Stimulated activated CD4-positive, alpha-beta T cell treated with anti-CD3 and anti-CD28 coated beads, Interleukin-1b, Interleukin-23, amount 100 ng/mL, for 48 hours (primary cell): Measurements from ENCODE around the gene RASD1.

Source experiments
- DNase-seq: peaks from one replicate; pipeline ENCODE4 v3.0.0-alpha.2; 2020

RASD1 gene

DNA sequence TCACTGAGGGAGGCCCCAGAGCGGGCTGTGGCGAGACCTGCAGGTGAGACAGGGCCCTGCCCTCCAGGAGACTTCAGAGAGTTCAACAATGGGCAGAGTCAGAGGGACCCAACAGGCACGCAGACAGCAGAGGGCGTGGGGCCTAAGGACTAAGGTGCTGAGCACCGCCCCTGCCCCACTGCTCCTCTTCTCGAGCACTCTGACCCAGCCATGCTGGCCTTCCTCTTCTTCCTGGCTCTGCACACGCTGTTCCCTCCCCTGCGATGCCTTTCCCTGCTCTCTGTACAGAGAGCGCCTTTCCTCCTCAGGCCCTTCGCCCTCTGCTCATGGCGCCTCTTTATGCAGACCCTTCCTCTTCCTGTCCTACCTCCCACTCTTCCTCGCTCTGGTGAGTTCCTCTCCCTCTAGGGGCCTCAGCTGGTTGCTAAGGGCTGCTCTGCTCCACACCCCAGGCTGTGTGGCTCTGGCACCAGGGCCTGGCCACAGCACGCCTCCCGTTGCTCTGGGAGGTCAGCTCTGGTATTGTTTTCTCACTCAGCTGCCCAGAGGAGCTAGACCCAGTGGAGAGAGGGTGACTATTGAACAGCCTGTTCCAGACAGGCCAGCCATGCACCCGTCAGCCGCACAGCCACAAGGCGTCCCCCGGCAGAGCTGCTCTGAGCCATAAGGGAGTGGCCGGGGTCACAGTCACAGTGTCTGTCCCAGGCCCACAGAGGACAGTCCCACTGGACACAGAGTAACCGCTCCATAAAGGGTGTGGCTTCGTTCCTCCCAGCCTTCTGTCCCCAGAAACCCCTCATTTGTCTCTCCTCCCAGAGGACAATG, 13.6 kb upstream of the RASD1 start:
- no peak for DNase-seq

DNA sequence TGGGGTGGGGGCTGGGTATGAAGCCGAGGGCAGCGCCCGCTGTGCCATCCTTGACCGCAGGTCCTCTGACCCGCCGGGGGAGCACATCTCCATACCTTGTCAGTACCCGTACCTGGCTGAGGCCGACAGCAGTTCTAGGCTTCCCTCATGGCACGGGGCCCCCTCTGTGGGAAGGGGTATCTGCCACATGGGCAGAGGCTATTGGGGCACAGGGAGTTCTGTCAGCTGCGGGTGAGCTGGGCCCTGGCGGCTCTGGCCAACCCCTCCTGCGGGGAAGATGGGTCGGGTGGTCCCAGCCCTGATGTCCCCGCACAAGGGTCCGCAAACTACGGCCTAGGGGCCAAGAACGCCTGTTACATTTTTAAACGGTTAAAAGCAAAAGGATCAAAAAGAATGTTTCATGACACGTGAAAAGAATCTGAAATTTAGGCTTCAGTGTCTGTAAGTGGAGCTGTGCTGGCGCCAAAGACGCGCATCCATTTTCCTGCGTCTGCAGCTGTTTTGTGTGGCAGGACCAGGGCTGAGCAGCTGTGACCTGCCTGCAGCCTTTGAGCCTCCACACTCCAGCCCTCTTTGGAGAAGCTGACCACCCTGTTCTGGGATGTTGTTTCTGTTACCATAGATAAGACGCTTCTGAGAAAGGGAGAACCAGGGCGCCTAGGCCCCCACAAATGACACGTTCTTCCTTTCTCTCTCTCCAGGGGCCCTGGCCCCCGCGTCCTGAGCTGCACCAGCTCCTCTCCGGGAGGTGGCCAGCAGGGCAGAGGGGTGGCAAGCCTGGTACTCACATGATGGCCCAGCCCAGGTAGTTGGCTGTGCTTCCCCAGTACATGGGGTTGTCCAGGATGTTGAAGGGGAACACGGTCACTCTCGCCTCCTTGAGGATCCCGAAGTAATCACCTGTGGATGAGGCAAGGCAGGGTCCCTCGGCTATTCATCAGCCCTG, 12.7 kb upstream of the RASD1 start:
- DNase-seq: no peak

DNA sequence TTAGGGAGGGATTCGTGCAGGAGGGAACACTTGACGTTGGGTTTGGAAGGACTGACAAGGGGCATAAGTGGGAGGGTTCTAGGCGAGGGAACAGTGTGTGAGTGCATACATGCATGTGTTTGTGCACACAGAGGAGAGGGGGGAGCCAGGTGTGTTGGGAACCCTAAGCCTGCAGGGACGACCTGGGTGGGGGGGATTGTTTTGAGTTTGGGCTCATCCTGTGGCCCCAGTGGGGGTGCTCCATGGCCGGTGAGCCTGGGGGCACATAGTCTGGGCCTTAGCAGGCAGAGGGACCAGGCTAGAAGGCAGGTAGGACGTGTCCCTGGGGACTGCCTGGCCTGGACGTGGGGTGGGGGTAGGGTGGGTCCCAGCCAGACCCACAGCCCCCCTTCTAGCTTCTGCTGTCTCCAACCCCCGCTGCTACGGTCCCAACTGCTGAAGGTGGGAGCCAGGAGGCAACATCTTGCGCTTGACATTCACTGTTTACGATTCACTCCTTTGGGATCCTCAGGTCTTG, 11.9 kb upstream of the RASD1 start:
- no peak for DNase-seq

DNA sequence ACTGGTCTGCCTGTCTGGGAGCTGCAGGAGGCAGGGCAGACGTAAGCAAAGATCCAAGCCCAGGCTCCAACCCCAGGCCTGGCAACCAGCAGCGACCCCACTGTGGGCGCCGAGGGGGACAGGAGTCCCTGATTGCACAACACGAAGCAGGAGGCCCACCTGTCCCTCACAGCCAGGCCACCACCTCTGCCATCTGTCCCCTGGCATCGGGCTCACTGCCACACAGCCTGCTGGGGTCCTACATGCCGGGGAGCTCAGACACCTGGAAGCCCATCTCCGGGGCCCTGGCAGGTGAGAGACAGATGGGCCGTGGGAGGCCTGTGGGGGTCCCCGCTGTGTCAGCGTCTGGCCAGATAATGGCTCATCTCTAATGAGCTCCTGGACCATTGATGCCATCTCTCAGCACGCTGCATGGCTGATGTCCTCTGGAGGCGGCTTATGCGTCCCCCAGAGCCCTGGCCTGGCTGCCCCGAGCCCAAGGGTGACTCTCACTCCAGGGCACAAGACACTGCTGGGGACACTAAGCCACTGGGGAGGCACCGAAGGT, 11.3 kb upstream of the RASD1 start:
- no peak for DNase-seq

DNA sequence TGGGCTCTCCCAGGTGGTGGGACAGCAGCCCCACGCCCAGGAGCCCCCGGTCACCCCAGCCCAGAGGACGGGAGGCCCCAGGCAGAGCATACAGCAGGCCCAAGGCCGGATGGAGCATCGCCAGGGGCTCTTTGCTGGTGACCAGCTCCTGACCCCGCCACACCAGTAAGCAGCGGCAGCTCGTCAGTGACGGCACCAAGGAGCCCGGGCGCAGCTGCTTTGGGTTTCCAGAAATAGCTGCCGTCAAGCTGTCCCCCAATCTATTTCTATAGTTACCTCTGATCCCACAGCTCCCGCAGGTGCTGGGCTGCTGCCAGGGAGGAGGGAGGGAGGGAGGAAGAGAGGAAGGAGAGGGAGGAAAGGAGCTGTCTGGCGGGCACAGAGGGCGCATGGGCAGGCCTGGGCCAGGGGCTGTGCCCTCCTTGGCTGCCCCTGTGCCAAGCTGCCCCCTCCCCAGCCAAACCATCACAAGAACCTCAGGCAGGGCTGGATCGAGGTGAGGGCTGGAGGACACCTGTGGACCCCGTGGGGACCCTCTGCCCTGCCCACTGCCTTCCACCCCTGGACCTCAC, 10.8 kb upstream of the RASD1 start:
- no peak for DNase-seq

DNA sequence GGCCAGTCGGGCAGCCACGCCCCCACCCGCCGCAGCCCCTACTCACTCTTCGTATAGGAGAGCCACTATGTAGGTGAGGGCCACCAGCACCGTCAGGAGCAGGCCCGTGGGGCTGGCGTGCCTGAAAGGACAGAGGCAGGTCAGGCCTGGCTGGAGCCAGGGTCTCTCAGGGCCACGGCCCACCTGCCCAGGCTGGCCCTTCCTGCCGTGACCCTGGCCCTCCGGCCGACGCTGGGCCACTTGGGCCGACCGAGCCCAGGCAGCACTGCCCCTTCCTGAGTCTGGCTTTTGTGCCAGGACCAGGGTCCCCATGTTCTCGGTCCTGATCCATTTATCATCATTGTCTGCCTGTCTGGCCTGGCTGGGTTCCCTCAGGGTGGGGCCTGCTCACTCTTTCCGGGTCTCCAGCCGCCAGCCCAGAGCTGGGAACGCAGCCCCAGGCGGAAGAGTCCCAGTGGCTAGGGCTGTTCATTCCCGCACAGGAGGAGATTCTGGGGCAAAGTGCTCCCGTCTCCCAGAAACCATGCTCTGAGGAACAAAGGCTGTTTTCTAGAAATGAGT, 10.1 kb upstream of the RASD1 start:
- DNase-seq: no peak

DNA sequence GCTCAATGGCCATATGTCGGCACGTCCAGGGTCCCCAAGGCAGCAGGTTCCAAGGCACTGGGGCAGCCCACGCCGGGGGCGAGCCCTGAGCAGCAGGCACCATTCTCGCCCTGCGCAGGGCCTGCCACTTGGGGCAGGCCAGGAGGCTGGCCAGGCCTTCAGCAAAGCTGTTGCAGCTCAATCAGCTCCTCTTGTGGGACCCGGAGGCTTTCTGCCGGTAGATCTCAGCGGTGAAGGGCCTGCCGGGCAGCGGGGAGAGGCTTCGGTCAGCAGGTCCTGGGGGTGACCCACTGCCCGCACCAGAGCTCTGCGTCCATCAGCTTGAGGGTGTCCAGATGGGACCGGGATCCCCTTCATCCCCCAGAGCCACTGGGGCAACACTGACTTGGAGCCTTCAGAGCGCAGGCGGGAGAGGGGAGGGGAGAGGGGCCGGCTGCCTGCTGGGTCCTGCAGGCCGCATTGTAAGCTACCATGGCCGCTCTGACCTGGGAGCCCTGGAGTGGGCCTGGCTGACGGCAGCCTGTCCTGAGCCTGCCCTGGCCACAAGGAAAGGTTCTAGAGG, 9.5 kb upstream of the RASD1 start:
- DNase-seq: no peak

DNA sequence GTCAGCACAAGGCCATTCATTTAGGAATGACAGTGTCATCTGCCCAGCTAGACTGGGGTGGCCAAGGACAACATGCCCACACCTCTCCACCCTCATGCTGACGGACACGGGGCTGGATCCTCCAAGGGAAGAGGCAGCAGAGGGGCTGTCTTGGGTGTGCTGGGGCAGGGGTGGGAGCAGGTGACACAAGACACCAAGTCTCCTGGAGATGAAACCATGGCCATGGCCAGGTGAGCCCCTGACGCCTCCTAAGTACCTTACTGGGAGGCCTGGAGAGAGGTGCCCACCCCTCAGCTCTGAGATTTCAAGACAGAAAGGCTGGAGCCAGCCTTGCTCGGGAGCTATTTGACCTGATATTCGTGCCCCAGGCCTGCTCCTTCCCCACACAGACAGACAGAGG, 9.0 kb upstream of the RASD1 start:
- DNase-seq: no peak

DNA sequence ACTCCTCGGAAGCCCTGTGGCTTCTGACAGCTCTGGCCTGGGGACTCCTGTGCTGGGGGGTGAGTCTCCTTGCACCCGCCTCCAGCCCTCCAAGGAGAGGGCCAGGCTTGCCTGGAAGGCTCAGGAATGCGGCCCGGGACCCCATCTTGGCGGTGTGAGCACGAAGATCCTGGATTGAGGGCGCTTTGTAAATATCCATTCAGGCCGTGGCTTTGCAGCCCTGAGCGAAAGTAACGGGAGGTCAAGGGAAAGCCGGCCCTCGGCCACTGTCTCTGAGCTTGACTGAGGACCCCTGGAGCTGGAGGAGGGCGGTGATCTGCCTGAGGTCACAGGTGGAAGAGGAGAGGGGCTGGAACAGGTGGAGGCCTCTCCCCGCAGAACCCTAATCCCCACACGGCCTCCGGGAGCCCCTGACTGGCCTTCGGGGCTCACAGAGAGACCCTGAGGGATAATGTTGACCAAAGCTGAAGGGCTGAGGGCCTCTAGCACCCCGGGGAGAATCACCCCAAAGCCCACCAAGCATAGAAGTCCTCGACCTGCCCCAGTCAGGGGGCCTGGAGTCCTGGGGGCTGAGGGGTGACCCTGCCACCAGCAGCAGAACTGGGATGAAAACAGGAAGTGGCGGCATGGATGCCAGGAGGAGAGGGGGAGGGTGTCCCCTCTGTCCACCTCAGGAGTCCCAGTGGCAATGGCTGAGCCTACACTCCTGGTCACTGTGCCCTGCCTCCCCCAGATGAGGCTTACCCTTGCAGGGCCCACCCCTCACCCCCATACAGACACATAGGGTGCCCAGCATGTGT, 8.3 kb upstream of the RASD1 start:
- no peak for DNase-seq

DNA sequence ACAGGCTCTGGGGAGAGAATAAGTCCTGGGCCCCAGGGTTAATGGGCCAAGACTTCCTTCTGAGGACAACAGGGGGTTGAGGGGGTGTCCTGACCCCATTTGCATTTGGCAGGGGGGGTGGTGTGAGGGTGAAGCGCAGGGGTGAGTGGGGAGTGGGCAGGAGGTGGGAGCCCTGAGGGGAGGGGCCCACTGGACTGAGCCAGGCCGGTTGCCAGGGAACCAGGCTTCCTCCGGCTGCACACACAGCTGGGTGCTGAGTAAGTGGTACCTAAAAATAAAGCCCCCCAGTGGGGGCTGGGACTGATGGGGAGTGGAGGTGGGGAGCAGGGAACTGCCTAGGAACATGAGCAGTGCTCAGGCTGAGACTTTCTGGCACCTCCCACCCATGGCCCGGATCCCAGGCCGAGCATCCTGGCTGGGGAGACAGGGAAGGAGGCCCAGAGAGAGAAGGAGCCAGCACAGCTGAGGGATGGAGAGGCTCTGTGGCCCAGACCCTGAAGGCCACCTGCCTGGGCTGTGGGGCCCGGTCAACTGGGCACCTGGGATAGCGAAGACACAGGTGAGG, 7.5 kb upstream of the RASD1 start:
- no peak for DNase-seq

DNA sequence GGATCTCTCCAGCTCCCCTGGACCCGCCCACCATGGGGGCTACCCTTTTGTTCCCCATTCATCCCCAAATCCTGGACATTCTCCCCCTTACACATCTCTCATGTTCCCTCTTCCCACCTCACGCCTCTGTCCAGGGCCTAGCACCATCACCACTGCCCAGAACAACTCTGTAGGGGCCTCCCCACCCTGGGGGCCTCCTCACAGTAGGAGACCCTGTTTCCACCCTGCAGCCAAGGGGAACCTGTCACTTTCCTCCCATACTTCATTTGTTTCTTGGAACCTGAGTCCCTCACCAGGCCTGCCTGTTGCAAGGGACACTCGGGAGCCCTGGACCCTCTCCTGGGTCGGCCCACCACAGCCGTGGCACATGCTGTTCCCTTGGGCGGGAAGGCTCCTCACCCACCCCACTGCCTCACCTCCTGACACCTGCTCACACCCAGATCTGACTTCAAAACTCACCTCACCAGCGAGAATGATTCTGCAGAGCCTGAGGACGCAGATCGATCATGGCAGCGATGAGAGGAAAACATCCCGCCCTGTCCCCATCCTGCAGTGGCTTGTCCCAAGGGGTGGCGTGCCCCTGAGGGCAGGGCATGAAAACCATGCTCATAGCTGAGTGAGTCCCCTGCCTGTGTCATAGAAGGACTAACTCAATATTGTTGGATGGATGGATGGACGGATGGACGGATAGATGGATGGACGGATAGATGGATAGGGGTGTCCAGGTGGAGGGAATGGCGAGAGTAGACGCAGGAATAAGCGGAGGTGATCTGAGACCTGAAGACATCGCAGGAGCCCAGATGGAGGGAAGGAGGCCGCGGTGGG, 6.8 kb upstream of the RASD1 start:
- DNase-seq: no peak

DNA sequence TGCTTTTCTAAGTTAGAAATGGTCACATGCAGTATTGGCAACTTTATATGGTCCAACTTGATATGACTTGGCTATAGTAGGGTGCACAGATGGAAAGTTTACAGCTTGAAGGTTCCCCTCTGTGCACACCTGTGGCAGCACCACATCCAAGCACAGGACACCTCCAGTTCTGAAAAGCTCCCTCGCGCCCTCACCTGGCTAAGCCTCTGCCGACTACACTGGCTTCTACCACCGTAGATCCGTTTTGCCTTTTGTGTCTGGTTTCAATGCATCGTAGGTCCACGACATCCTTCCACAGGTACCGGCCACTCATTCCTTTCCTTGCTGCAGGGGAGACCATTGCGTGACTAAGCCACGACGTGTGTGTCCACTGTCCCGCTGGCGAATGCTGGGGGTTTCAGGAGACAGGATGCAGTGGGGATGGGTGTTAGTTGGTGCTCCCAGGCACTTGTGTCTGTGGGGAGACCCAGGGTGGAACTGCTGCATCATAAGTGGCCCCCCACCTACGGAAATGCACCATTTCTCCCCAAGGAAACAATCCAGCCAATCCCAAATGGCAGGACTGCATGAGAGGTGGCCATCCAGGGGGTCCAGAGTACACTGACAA, 4.9 kb upstream of the RASD1 start:
- no peak for DNase-seq

DNA sequence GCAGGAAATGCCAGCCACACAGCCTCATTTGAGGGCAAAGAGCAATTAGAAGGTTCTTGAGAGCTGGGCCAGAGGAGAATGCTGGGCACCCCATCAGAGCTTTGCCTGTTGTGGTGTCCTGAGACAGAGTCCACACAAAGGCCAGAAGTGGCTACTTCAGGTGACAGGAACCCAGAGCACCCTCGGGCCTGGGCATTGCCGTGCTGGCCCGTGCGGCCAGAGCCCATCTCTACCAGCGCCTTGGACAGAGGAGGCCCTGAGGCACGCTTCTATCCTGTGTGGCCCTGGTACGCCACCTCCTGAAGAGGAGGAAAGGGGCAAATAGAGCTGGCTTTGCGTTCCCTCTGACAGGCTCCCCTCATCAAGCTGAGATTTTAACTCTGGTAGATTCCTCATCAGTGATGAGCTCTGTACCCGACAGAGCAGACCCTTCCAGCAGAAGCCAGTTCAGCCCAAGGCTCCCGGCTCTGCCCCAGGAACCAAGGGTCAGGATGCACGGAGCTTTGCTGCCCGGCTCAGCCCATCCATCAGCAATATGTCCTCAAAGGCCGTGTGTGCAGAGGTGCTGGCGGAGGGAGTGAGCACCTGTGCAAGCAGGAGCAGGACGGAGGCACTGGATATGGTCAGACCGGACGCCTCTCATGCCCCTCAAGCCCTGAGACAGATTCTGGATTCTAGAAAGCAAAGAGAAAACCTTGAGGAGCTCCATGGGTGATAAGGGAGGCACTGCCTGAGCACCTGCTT, 3.4 kb upstream of the RASD1 start:
- DNase-seq: no peak

DNA sequence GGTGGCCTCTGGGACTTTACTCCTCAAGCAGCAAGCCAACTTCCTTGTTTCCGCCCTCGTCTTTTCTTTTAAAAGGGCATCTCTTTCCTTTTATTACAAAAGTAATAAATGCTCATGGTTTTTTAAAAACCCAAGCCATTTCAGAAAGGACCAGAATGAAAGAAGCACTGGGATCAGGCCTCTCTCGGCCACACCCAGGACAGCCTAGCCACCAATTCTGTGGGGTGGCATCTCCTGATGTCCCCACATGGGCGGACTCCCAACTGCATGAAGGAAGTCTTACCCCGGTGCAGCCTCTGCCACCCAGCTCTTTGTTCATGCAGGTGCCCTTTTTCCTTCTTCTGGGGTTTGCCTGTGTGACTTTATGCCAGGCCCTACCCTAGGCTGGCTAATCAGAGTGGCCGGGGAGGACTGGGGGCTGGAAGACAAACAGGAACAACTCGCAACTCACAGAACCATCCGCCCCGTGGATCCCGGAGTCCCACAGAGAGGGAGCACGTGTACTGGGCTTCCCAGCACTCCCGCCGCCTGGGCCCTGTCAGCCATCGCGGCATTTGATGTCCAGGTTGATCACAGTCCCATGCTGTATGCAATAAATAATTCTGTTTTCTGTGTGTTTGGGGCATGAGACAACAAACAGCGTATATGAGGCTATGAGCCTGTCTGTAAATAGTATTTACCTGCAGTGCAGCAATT, 2.6 kb upstream of the RASD1 start:
- DNase-seq: no peak

DNA sequence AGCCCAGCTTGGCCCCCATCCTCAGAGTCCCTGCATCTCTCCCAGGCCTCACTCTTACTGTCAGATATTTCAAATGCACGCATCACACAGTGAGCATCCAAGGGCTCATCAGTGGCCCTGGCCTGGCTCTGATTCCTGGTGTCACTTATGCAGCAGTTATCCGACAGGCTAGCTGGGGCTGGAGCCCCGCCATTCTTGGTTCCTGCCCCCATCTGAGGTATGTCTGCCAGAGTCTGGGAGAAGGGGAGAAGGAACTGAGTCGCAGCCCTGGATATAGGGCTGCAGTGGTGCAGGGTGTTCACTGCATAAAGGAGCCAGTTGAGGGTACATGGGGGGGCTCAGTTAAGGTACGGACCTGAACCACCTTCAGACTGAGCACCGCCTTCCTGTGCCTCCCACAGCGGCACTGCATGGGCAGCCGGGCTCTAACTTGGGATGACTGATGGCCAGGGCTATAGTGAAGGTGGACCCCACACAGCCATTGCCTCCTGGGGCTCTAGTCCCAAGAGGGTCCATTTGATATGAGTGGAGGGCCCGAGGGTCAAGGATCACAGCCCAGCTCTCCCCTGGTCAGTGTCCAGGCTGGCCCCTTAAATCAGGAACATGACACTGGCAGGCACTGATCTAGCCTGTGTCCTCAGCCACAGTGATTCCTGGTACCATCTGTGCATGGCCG, 1.8 kb upstream of the RASD1 start:
- DNase-seq: no peak

DNA sequence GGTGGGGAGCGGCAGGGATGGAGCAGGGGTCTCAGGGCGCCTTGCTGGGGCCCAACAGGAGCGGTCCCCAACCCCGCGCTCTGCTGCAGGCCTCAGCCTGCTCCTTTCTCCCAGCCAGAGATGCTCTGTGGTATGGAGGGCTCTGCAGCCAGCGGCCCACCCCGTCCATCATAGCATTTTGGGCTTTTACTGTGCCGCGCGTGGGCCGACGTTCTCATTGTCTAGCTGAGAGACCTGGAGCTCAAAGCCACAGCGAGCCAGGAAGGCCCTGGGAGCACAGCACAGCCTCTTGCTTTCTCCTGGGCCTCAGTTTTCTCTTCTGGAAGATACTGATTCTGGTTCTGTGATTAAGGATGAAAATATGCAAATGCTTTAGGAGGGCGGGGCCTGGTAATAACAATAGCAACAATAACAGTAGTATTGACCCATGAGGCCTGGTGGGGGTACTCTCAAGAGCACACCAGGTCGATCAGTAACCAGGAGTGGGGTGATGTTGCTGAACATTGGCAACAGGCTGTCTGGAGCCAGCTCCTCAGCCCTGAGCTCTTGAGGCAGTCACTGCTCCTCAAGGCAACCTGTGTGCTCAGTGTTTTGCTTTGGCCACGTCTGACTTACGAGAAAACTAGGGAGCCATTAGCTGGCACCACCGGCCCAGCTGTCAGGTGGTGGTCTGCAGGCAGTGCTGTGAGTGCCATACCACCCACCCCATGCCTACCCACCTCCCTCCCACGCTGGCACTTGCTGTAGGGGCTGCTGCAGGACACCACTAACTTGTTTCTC, 1.1 kb upstream of the RASD1 start:
- no peak for DNase-seq
